NCI-H2196 treated with DMSO at 0.1 percent for 48 hours (cell line): Measurements from ENCODE around the gene ZNHIT1.

Experiments used
- DNase-seq: peaks from one replicate; lab custom pipeline; 2025; ENCODE audit not compliant: unreplicated experiment; lab: John Stamatoyannopoulos, UW

The ZNHIT1 gene

DNA sequence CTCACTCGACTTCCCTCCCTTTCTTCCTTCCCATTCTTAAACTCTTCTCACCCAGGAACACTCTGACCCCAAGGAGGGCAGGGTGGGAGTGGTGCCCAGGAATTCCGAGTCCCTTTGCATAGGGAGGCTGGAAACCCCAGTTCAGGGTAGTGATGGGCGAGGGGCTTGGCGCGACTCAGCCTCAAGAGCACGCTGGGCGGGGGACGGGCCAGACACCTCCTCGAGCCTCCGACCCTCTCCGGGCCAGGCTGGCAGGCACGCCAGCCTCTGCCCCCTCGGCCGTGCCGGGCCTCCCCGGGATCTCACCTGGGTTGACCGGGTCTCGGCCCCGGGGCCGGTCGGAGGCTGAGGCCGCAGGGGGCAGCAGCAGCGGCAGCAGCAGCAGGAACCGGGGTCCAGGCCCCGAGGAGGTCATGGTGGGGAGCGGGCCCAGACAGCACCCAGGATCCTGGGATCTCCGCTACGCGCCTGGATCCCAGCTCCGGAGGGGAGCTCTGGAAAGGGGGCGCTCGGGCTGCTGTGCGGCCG is 1.0 kb upstream of the ZNHIT1 start:
- DNase-seq, result no peak

DNA sequence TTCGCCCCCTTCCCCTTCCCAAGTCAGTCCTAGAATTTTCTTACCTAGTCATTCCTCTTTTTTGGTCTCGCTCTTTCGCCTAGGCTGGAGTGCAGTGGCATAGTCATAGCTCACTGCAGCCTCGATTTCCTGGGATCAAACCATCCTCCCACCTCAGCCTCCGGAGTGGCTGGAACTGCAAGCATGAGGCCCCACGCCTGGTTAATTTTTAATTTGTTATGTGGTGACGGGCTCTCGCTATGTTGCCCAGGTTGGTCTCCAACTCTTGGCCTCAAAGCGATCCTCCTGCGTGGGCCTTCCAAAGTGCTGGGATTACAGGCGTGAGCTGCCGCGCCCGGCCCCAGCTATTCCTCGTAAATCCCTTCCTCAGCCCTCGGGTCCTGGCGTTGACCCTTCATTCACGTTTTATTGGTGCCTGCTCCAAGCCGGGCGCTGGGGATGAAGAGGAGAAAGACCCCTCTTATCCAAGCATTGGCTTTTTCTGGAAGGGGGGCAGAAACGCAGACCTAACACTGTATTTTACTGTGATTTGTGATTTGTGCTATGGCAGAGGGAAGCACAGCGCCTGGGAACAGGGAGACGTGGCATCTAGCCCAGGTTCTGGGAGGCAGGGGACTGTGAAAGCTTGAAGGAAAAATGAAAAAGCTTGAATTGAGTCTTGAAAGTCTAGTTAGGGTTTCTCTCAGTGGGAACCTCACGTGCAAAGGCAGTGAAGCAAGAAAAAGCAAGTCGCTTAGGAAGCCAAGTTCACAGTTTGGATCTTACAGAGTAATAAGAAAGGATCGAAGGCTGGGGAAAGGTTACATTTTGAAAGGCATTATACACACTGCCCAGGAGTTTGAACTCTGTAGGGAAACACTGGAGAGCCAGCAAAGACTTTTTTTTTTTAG is 516 bp downstream of the ZNHIT1 start:
- DNase-seq, result no peak

DNA sequence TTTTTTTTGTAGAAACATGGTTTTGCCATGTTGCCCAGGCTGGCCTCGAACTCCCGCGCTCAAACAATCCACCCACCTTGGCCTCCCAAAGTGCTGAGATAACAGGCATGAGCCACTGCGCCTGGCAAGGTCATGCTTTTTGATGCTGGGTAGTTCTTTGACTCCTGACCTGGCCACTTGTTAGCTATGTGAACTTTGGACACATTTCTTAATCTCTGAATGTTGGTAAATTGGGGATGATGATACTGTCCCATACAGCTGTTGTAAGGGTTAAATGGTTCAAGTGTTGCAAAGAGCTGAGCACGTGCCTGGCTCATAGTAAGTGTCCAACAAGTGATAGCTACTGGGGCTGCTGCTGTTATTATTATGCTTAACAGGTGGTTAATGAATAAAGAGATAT is 2.3 kb downstream of the ZNHIT1 start:
- no peak for DNase-seq

DNA sequence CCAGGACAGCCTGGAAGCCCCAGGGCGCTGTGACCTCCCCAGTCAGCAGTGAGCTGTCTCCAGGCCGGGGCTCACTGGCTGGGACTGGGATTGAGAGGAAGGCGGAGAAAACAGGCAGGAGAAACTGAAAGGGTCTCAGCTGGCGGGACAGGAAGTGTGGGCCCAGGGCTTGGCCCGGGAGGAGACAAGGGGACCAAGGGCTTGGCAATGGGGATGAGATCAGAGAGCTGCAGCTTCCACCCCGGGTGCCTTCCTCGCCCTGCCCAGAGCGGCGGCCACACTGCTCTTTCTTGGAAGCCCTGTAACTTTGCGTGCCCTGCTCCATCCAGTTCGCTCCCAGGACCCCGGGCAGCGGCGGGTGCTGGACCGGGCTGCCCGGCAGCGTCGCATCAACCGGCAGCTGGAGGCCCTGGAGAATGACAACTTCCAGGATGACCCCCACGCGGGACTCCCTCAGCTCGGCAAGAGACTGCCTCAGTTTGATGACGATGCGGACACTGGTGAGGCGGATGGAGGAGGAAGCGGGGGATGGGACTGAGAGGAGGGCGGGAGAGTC is 4.4 kb downstream of the ZNHIT1 start:
- DNase-seq, result no peak

DNA sequence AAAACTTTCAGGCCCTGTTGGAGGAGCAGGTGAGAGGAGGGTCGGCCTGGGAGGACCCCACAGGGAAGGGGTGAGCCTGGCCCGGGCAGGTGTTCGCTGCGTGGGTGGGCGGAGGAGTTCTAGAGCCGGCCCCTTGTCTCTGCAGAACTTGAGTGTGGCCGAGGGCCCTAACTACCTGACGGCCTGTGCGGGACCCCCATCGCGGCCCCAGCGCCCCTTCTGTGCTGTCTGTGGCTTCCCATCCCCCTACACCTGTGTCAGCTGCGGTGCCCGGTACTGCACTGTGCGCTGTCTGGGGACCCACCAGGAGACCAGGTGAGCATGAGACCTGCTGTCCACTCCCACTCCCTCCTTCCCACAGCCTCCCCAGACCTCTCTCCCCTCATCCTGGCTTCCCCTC is 5.6 kb downstream of the ZNHIT1 start:
- DNase-seq, result no peak

DNA sequence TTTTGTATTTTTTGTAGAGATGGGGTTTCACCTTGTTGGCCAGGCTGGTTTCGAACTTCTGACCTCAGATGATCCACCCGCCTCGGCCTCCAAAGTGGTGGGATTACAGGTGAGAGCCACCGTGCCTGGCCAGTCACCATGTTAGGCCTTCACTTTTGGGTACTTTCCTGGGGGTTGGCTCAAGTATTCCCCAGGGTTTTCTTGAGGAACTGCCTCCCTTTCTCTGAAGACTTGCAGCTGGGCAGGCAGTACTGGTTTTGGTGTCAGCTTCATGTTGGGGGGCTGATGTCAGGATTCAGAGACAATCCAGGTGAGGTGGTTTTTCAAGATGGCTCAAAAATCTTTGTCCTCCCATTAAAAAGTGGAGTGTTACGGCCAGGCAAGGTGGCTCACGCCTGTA is 7.7 kb downstream of the ZNHIT1 start:
- no peak for DNase-seq

DNA sequence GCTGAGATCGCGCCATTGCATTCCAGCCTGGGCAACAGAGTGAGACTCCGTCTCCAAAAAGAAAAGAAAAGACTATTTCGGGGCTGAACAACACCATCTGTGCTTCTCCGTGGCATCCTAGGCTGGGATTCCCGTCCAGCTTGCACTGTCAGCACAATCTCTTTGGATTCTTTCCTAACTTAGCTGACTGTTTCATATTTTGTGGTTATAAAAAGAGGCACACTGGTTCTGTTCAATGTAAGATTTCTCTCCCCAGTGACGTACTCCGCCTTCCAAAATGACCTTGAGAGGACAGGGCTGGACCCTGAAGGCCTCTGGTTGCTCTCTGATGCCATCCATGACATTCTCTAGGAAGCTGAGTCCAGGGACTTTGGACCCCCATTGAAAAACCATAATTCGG is 8.8 kb downstream of the ZNHIT1 start:
- no peak for DNase-seq

DNA sequence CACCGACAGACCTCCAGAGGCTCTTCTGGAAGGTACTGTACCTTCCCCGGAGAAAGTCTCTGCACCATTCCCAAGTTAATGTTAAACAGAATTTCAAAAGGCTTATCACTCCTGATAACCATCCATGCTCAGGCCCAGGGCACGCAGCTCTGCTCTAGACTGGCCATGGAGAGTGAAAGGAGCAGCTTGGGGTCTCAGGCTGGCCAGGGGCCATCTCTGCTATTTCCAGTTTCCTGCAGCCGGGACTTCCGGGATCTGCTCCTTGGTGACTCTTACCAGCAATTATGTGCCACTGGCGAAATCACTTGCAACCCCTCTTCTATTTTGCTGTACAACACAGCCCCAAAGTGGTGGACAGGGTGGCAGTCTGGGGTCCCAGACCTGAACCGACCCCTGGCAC is 13.7 kb downstream of the ZNHIT1 start:
- DNase-seq, result no peak

DNA sequence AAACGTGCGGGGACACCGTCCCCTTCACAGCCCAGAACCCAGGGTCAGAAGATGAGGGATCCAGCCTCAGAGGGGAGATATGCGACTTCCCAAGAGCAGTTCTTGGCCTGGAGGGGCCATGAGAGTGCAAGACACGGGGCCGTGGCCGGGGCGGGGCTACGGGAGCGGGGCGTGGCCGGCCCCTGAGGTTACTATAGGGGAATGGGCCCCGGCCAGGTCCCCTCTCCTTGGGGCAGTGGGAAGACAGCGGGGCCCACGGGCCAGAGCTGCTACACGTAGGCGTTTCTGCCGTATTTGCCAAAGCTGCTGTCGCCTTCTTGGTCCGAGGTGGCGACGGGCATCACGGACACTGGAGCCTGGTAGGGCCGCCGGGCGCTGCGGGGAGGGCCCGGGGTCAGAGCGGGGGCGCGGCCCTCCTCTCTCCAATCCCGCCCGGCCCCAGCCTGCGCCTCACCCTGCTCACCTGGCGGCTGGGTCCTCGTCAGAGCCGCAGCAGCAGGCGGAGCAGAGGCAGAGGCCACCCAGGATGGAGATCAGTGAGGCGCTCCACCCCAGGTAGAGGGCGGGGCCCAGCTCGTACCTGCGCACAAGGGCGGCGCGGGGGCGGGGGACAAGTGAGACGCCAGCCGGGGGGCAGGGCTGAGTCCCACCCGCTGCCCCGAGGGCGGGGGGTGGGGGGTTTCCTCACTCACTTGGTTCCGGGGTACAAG is 14.3 kb downstream of the ZNHIT1 start:
- DNase-seq, result peak; percentile 86

DNA sequence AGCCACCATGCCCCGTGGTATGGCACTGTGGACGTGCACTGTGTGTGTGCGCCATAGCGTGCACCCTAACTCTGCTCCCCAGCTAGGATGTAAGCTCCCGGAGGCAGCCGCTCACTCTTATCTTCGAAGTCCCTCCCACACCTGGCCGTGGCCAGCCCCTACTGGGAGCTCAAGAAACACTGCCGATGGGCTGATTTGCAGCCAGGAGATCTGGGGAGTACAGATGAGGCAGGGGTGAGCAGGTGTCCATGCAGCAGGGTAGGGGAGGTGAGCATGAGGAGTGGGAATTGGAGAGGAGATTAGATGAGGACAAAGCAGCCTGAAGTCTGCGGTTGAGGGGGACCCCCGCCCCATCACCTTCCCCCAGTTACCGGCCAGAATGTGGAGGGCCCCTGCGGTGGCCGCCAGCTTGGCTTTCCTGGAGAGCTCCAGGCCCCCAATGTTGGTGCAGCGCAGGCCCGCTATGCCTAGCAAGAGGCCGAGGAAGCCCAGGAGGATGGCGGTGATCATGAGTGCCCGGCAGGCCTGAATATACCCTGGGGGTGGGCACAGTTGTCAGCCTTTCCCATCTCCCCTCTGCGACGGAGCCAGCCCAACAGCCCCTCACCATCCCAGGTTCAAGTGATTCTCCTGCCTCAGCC is 16.1 kb downstream of the ZNHIT1 start:
- no peak for DNase-seq

DNA sequence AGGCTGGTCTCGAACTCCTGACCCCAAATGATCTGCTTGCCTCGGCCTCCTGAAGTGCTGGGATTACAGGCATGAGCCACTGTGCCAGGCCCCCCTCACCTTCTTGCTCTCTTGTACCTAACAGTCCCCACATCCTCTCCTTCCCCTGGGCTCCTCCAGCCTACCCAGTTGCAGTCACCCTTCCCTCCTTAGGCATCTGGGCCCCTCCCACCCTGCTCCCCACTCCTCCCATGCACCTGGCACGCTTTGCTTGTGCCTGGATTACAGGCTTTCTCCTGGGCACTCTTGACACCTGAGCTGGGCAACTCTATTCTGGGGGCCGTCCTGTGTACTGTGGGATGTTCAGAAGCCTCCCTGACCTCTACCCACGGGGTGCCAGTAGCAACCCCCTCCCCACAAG is 16.7 kb downstream of the ZNHIT1 start:
- no peak for DNase-seq

DNA sequence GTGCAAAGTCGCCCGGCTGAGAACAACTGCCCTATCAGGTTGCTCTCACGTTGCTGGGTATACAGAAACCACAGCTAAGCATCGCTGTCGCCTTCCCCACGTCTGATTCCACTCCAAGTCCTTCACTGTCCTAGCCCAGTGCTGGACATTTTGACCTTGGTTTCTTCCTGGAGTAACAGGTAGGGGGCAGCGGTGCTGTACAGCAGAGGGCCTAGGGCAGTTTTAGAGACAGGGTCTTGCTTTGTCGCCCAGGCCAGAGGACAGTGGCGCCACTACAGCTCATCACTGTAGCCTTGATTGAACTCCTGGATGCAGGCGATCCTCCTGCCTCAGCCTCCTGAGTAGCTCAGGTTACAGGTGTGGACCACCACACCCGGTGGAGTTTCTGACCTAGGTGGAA is 17.1 kb downstream of the ZNHIT1 start:
- no peak for DNase-seq

DNA sequence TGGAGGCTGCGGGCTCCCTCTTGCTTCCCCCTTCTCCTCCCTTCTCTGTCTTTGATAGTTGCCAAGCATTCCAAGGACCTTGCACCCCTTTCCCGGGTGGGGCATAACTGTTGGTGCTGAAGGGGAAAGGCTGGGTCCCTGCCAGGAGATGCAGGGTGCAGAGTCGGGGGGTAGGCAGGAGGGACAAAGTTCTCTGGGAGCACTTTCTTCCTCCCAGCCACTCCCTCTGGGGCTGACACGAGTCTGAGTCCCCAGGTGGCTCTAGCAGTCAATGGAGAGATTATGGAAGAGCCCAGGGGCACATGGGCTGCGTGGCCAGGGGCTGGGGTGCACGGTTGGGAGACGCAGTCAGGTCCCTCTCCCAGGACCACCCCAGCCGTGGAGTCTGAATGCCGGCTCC is 17.6 kb downstream of the ZNHIT1 start:
- DNase-seq, result no peak

DNA sequence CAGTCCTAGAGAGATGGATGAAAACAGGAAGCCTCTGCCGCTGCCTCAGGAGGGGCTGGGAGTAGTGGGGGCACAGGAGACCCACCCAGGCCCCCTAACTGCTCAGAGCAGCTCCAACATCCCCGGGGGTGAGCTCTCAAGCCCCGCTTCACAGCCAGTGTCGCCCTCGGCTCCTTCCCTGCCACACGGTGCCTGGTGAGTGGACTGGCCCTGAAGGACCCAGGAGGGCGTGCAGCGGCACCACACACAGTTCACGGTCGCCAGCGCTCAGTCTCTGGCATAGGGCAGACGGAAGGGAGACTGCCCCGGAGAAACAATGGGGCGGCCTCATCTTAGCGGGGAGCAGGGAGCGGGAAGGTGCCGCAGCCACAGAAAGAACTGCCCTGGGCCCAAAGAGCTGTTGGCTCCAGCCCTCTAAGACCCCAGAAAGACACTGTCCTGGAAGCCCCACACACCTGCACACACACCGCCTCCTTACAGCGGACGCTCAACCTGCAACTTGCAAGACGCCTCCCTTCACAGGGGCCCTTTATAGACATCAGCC is 18.4 kb downstream of the ZNHIT1 start:
- no peak for DNase-seq

DNA sequence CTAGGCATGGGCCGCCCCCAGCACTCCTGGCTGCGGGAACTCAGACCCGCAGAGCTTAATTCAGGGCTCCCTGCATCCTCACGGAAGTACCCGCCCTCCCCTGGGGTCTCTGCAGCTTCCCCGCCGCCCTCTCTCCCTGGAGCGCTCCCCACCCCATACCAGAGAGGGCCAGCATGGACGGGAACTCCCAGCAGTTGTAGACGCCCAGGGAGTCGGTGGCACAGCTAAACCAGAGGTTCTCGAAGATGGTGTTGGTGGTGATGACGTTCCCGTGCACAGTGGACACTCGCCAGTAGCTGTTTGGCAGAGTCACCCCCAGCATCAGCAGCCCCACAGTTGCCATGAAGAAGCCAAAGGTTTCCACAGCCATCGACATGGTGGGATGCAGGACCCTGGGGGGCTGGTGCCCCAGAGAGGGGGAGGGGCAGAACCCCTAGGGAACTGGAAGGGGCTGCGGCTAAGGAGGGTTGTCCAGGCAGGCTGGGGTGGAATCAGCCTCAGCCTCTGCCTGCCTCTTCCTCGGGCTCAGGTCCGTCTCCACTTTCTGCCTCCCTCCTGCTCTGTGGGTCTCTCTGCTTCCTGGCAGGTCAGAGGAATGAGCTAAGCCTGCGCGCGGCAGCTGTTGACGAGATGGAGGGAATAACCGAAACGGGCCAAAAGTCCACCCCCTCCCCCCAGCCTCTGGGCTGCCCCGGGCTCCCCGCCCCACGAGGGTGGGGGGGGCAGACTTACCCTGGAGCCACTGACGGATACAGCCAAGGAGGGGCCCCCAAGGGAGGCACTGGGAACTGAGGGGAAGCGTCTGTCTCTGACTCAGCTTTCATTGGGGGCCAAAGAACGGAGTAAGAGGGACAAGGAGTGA is 19.5 kb downstream of the ZNHIT1 start, which contains the start of gene CLDN15:
CLDN15 (minus strand) TSS at position 597 of the 862 bp plus-strand sequence; CDS start at position 376, 221 bp downstream.
- DNase-seq, result no peak

DNA sequence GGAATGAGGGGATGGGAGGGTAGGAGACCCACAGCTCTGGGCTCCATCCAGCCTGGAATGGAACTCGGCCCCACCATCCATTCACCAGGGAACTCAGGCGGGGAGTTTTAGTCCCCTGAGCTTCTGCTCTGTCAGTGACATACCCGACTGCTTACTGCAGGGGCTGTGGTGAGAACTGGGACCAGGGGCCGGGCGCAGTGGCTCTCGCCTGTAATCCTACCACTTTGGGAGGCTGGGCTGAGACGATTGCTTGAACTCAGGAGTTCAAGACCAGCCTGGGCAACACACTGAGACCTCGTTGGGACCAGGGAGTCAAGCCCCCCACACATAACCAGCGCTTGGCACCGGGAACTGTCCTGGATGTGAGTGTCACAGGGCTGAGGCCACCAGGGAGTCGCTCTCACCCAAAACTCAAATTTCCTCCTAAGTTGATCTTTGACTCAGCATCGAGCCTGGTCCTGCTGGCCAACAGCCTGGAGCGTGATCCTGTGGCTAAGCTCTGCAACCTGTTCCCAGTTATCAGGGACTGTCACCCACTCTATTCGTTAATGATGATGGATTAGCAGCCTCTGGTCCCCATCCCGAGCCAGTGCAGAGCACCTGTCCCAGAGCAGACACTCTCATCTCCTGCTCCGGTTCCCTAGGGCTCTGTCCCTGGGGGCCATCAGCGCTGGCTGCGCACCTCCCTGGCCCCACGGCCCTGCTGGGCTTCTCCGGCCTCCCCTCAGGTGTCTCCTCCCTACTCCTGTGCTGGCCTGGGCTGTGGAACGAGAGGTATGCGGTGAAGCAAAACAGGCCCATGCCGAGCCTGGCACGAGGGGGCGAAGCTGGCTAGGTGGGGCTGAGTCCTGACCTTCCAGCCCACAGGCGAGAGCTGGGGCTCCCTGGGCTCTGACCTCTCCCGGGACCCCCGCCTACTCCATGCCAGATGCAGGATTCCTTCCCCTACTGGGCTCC is 20.5 kb downstream of the ZNHIT1 start:
- DNase-seq, result no peak

DNA sequence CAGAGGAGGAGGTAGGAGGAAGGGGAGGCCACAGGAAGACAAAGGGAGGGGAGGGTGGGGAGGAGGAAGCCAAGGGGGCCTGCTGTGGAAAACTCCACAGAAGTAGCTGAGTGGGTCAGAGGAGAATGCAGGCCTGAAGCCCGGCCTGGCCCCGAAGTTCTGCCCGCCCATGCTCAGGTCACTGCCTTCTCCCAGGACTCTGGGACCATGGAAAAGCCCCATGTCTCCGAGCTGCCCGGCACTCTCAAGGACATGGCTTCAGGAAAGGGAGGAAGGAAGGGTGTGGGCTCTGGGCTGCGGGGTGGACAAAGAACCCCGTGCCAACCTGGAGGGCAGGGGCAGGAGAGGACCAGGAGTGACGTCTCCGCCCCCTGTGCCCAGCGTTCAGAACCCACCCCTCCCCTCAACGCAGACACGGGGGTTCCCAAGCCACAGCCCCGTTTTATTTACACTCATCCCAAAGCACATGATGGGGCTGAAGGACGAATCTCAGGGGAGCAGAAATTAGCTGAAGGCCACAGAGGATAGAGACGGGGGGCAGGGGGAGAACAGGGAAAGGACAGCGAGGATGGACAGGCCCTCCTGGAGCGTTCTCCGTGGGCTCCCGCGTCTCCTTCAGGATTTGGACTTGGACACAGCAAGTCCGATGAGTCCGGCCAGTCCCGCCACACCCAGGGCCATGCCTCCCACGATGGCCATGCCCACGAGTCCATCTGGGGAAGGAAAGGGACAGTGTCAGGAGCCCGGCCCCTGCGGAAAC is 21.4 kb downstream of the ZNHIT1 start:
- no peak for DNase-seq

DNA sequence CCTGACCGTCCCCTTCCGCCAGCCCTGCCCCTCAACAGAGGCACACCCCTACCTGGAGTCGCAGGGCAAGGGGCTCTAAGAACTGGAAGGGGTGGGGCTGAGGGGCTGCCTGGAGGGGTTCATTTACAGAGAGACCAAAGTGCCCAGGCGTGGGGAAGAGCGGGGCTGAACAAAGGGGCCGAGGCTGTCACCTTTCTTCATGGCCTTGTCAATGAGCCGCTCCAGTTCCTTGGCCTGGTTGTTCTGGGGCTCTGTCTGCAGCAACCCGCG is 21.9 kb downstream of the ZNHIT1 start:
- no peak for DNase-seq
